ENCODE results near the gene RAPGEF4. TPM values are rescaled to one million over a fixed set of nuclear protein-coding genes. Genes with fewer than 3 reads are reported as not detected.

RAPGEF4 gene
- total and polyA plus RNA-seq, 2 of the 13 experiments (the other 11 are each of a cell fraction or from before 2014, with no cell fraction given): 0.78 to 0.91 TPM

DNA sequence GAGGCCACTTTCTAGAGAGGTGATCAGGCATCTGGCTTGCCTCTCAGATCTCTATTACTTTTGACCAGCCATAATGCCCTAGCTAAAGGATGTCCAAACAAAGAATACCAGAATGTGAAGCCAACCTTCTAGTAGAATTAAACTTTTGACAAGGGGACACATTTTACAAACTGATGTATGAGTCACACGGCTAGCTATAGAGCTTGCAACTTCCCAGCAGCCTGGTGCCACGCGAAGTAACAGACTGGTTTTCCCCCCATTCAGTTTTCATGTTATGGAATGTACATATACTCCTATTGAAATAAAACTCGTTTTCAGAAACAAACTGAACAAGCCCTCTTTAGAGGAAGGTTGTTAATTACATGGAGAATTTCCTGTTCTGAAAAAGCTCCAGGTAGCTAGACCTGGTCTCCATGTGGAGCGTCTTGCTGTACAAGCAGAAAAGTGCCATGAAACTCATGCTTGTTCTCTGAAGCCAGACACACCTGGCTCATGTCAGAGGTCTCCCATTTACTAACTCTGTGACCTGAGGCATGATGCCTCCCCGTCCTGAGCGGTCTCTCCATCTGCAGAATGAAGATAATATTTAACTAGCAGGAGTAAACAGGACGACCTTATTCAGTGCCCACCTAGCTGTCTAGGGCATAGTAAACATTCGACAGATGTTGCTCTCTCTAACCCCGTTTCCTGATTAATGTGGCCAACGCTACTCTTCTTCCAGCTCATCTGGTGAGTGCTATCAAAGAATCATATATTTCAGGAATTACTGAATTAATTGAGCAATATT, 258.5 kb downstream of the RAPGEF4 start (continued):
- TF ChIP-seq HNF4G (IDR thresholded peaks at IDR 0.05; ENCODE audit: borderline replicate concordance, low read depth, low read length): no peak
- no peak for TF ChIP-seq HNF4G (CRISPR knock-in tag; IDR thresholded peaks at IDR 0.05; ENCODE audit: borderline replicate concordance, low read depth)
- TF ChIP-seq HES4 (CRISPR knock-in tag; IDR thresholded peaks at IDR 0.05; ENCODE audit: borderline replicate concordance): no peak
- peak; percentile 71; the same call in 1 of the 2 replicates for TF ChIP-seq HMG20A (CRISPR knock-in tag; IDR thresholded peaks at IDR 0.05; ENCODE audit: borderline replicate concordance)
- no peak for TF ChIP-seq ZZZ3 (CRISPR knock-in tag; IDR thresholded peaks at IDR 0.05; ENCODE audit: borderline replicate concordance)
- TF ChIP-seq ZNF670 (CRISPR knock-in tag; IDR thresholded peaks at IDR 0.05; ENCODE audit: borderline replicate concordance): no peak
- TF ChIP-seq, protein P1, sequence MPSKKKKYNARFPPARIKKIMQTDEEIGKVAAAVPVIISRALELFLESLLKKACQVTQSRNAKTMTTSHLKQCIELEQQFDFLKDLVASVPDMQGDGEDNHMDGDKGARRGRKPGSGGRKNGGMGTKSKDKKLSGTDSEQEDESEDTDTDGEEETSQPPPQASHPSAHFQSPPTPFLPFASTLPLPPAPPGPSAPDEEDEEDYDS (CRISPR knock-in tag; IDR thresholded peaks at IDR 0.05): no peak
- no peak for TF ChIP-seq RERE (CRISPR knock-in tag; IDR thresholded peaks at IDR 0.05; ENCODE audit: low read depth)
- no peak for TF ChIP-seq KLF9 (CRISPR knock-in tag; IDR thresholded peaks at IDR 0.05; ENCODE audit: low read depth)
- TF ChIP-seq ZGPAT (CRISPR knock-in tag; IDR thresholded peaks at IDR 0.05): 0 out of 2 replicates have a peak, but pooled peaks have one; percentile 25
- no peak for TF ChIP-seq ATRX (CRISPR knock-in tag; IDR thresholded peaks at IDR 0.05; ENCODE audit: borderline replicate concordance)
- 0 out of 2 replicates have a peak, but pooled peaks have one; percentile 16 for TF ChIP-seq MED1 (CRISPR knock-in tag; IDR thresholded peaks at IDR 0.05)
- no peak for TF ChIP-seq ZBTB44 (CRISPR knock-in tag; IDR thresholded peaks at IDR 0.05)

Measured in HepG2 (cell line).